Ectodermal cell (in vitro differentiated cells): Measurements from ENCODE around the gene LRRIQ4.
A peak's percentile ranks its signal among the peaks of the same experiment; 100 is the strongest.

ENCODE experiments used
- H3K27ac ChIP-seq: 2 replicates; pipeline ENCODE4 v1.7.0; 2013; ENCODE audit warnings: mild to moderate bottlenecking, low read depth, low read length; ENCODE audit not compliant: insufficient read depth, poor library complexity, severe bottlenecking
- H3K27me3 ChIP-seq: 2 replicates; pipeline ENCODE4 v1.7.0; 2013; ENCODE audit warnings: mild to moderate bottlenecking, low read length; ENCODE audit not compliant: insufficient read depth, control insufficient read depth, poor library complexity, severe bottlenecking
- H3K36me3 ChIP-seq: one replicate; pipeline ENCODE4 v1.7.0; 2013; ENCODE audit warnings: low read length; ENCODE audit not compliant: control insufficient read depth, insufficient read depth
- H3K4me1 ChIP-seq: one replicate; pipeline ENCODE4 v1.7.0; 2013; ENCODE audit warnings: low read length; ENCODE audit not compliant: control insufficient read depth, insufficient read depth
- H3K4me3 ChIP-seq: 2 replicates; pipeline ENCODE4 v1.7.0; 2013; ENCODE audit warnings: low read depth, low read length, control low read depth; ENCODE audit not compliant: insufficient read depth
- H3K9me3 ChIP-seq: 2 replicates; pipeline ENCODE4 v1.7.0; 2013; ENCODE audit warnings: mild to moderate bottlenecking, low read length, moderate library complexity; ENCODE audit not compliant: control insufficient read depth
- WGBS, 2 experiments: methylation state at CpG; one replicate each; pipeline ENCODE4 v1.1.7; 2013; ENCODE audit warnings: missing lambda C conversion rate in 2 of 2; 5-methylcytosine and 5-hydroxymethylcytosine counted together

The LRRIQ4 gene

GRCh38 chr3:169811631-169812331 is 889 bp upstream of the LRRIQ4 start:
- Histone ChIP-seq H3K9me3 (peaks cover 3% of the 10 kb centered on the region), H3K27me3 (no peaks in the 10 kb centered on the region), H3K27ac (no peak overlapping the region), H3K4me3 (peak overlapping the region; percentile 51), H3K4me1 (no peaks in the 10 kb centered on the region), H3K36me3 (no peaks in the 10 kb centered on the region)
- WGBS, 2 experiments: 54 to 56% methylated on average over 29 of the region's 29 CpGs

GRCh38 chr3:169813278-169813677 is 608 bp downstream of the LRRIQ4 start:
- WGBS, 2 experiments: 88% methylated on average over 8 of the region's 8 CpGs
- Histone ChIP-seq H3K4me1 (no peaks in the 10 kb centered on the region), H3K4me3 (peak overlapping the region; percentile 51), H3K9me3 (peaks cover 3% of the 10 kb centered on the region), H3K27me3 (no peaks in the 10 kb centered on the region), H3K27ac (peak overlapping the region; percentile 88), H3K36me3 (no peaks in the 10 kb centered on the region)

GRCh38 chr3:169813757-169814517 is 1.3 kb downstream of the LRRIQ4 start:
- Histone ChIP-seq H3K27me3 (no peaks in the 10 kb centered on the region), H3K9me3 (peaks cover 3% of the 10 kb centered on the region), H3K36me3 (no peaks in the 10 kb centered on the region), H3K4me1 (no peaks in the 10 kb centered on the region), H3K27ac (no peak overlapping the region), H3K4me3 (no peak overlapping the region)
- WGBS, 2 experiments: 82 to 86% methylated on average over 27 of the region's 27 CpGs

- Histone ChIP-seq H3K27me3 (no peaks in the 10 kb centered on the region), H3K27ac (no peak overlapping the region), H3K4me1 (no peaks in the 10 kb centered on the region), H3K4me3 (no peak overlapping the region), H3K36me3 (no peaks in the 10 kb centered on the region), H3K9me3 (peaks cover 3% of the 10 kb centered on the region)
- 80 to 90% methylated on average over 3 to 4 of the region's 4 CpGs for WGBS, 2 experiments
Observed at GRCh38 chr3:169815590-169816150, 3.0 kb downstream of the LRRIQ4 start.

GRCh38 chr3:169818316-169818715 is 5.6 kb downstream of the LRRIQ4 start:
- Histone ChIP-seq H3K27ac (no peak overlapping the region), H3K4me3 (no peak overlapping the region), H3K4me1 (no peaks in the 10 kb centered on the region), H3K27me3 (no peaks in the 10 kb centered on the region), H3K9me3 (peaks cover 3% of the 10 kb centered on the region), H3K36me3 (no peaks in the 10 kb centered on the region)
- WGBS, 2 experiments: 82 to 96% methylated on average over 1 to 2 of the region's 2 CpGs

- Histone ChIP-seq H3K9me3 (no peaks in the 10 kb centered on the region), H3K36me3 (no peaks in the 10 kb centered on the region), H3K4me3 (no peak overlapping the region), H3K27me3 (no peaks in the 10 kb centered on the region), H3K27ac (no peak overlapping the region), H3K4me1 (no peaks in the 10 kb centered on the region)
- WGBS, 2 experiments: 94 to 96% methylated on average over 15 of the region's 15 CpGs
Observed at GRCh38 chr3:169822091-169822490, 9.4 kb downstream of the LRRIQ4 start.

GRCh38 chr3:169822540-169822939 is 9.9 kb downstream of the LRRIQ4 start:
- Histone ChIP-seq H3K4me1 (no peaks in the 10 kb centered on the region), H3K27me3 (no peaks in the 10 kb centered on the region), H3K4me3 (no peak overlapping the region), H3K27ac (no peak overlapping the region), H3K9me3 (no peaks in the 10 kb centered on the region), H3K36me3 (no peaks in the 10 kb centered on the region)
- 96% methylated on average over 20 of the region's 20 CpGs for WGBS, 2 experiments

GRCh38 chr3:169822983-169823382 is 10.3 kb downstream of the LRRIQ4 start:
- no peaks in the 10 kb centered on the region for H3K36me3 ChIP-seq
- no peak overlapping the region for H3K4me3 ChIP-seq
- no peaks in the 10 kb centered on the region for H3K4me1 ChIP-seq
- H3K27me3 ChIP-seq: no peaks in the 10 kb centered on the region
- WGBS, 2 experiments: 85 to 88% methylated on average over 6 of the region's 6 CpGs
- H3K27ac ChIP-seq: no peak overlapping the region
- H3K9me3 ChIP-seq: no peaks in the 10 kb centered on the region

GRCh38 chr3:169825316-169825715 is 12.6 kb downstream of the LRRIQ4 start:
- no peak overlapping the region for H3K27ac ChIP-seq
- H3K27me3 ChIP-seq: no peaks in the 10 kb centered on the region
- no peaks in the 10 kb centered on the region for H3K36me3 ChIP-seq
- 96 to 98% methylated on average over 3 of the region's 3 CpGs for WGBS, 2 experiments
- no peaks in the 10 kb centered on the region for H3K9me3 ChIP-seq
- no peaks in the 10 kb centered on the region for H3K4me1 ChIP-seq
- H3K4me3 ChIP-seq: no peak overlapping the region

- 83 to 87% methylated on average over 4 of the region's 4 CpGs for WGBS, 2 experiments
- Histone ChIP-seq H3K27me3 (no peaks in the 10 kb centered on the region), H3K9me3 (no peaks in the 10 kb centered on the region), H3K4me3 (no peak overlapping the region), H3K27ac (no peak overlapping the region), H3K36me3 (no peaks in the 10 kb centered on the region), H3K4me1 (no peaks in the 10 kb centered on the region)
Observed at GRCh38 chr3:169827712-169828111, 15.0 kb downstream of the LRRIQ4 start.
